Fibroblast of lung (primary cell): ENCODE results near the gene FOXS1.

ENCODE experiments used
- CTCF ChIP-seq, 2 donors: IDR thresholded peaks in 1 of 2; conservative IDR thresholded peaks in 1 of 2; 1 replicate in 1 of 2; 2 replicates in 1 of 2; pipeline ENCODE4 v1.5.1; 2011 to 2012; ENCODE audit warnings: low read length in 2 of 2, control low read depth in 1 of 2, inconsistent platforms in 1 of 2, low read depth in 1 of 2, mild to moderate bottlenecking in 1 of 2
- EZH2 ChIP-seq: IDR thresholded peaks from 2 replicates; pipeline ENCODE4 v1.5.1; 2012; ENCODE audit warnings: low read length, control low read depth, mild to moderate bottlenecking; ENCODE audit errors: missing control alignments

GRCh38 chr20:31809661-31810060, 35.7 kb downstream of the FOXS1 start:
- TF ChIP-seq CTCF (conservative IDR thresholded peaks at IDR 0.05 in 1 of 2, IDR thresholded peaks at IDR 0.05 in 1 of 2; ENCODE audit: low read depth in 1 of 2, low read length in 2 of 2) (no peak), EZH2 (no peak)
